H1 (cell line): ENCODE results near the gene NUDT7. TPM values are rescaled to one million over a fixed set of nuclear protein-coding genes. Genes with fewer than 3 reads are reported as not detected.

Experiments
- CTCF ChIA-PET: fragments of 300-600 bp; sonication (Branson Sonifier 250); formaldehyde crosslinking; loops from one replicate; lab custom pipeline; 2021; ENCODE audit not compliant: partially characterized antibody; lab: Charles Lee
- POLR2A ChIA-PET: fragments of 300-600 bp; sonication (Branson Sonifier 250); formaldehyde crosslinking; loops from one replicate; lab custom pipeline; 2021; ENCODE audit warnings: inconsistent platforms; ENCODE audit not compliant: partially characterized antibody; lab: Charles Lee
- DNase-seq, 2 experiments: peaks; one replicate each; pipeline versions ENCODE4 v3.0.0 to v3.0.0-alpha.2; 2010 to 2022; ENCODE audit warnings: low spot score in 2 of 2, low read depth in 1 of 2, mixed read lengths in 1 of 2
- FAIRE-seq: peaks from 2 replicates; lab custom pipeline; 2011; peaks lifted over from hg19 to GRCh38; lab: Jason Lieb, UNC
- H2AFZ ChIP-seq: 2 replicates; pipeline ENCODE4 v1.8.1; 2012; ENCODE audit warnings: low read length, inconsistent platforms
- H2AK5ac ChIP-seq: 2 replicates; pipeline ENCODE4 v1.6.1; 2013; ENCODE audit warnings: low read depth, low read length
- H2BK120ac ChIP-seq: replicated peaks from 2 replicates; pipeline ENCODE3; 2013; ENCODE audit warnings: low read depth, low read length, inconsistent platforms
- H2BK12ac ChIP-seq: 2 replicates; pipeline ENCODE4 v1.6.1; 2013; ENCODE audit warnings: low read depth, low read length
- H2BK15ac ChIP-seq: 2 replicates; pipeline ENCODE4 v1.6.1; 2013; ENCODE audit warnings: low read length
- H2BK20ac ChIP-seq: 2 replicates; pipeline ENCODE4 v1.6.1; 2013; ENCODE audit warnings: low read length
- H2BK5ac ChIP-seq: 2 replicates; pipeline ENCODE4 v1.6.1; 2013; ENCODE audit warnings: low read depth, low read length
- H3K14ac ChIP-seq: 2 replicates; pipeline ENCODE4 v1.6.1; 2013; ENCODE audit warnings: inconsistent platforms; ENCODE audit not compliant: insufficient read length
- H3K18ac ChIP-seq: 2 replicates; pipeline ENCODE4 v1.6.1; 2013; ENCODE audit warnings: low read length; ENCODE audit errors: extremely low read depth
- H3K23ac ChIP-seq: 2 replicates; pipeline ENCODE4 v1.6.1; 2013; ENCODE audit warnings: inconsistent platforms; ENCODE audit not compliant: insufficient read length
- H3K23me2 ChIP-seq: 2 replicates; pipeline ENCODE4 v1.6.1; 2013; ENCODE audit warnings: low read depth, low read length
- H3K27ac ChIP-seq: 2 replicates; pipeline ENCODE4 v1.6.1; 2011; ENCODE audit warnings: low read depth, low read length, inconsistent platforms
- H3K27me3 ChIP-seq, 4 experiments: replicated peaks in 1 of 4; 1 replicate in 1 of 4; 2 replicates in 3 of 4; pipeline versions ENCODE4 v1.6.1 to v1.8.1; 2011 to 2013; ENCODE audit warnings: low read length in 3 of 4, mild to moderate bottlenecking in 3 of 4, inconsistent platforms in 2 of 4, mixed read lengths in 2 of 4, moderate library complexity in 1 of 4; ENCODE audit not compliant: control insufficient read depth in 3 of 4, insufficient read depth in 3 of 4; ENCODE audit errors: extremely low read depth in 1 of 4
- H3K36me3 ChIP-seq, 4 experiments: 2 replicates each; pipeline versions ENCODE4 v1.6.1 to v1.8.1; 2011 to 2013; ENCODE audit warnings: mild to moderate bottlenecking in 4 of 4, low read length in 3 of 4, moderate library complexity in 2 of 4, control low read depth in 1 of 4, inconsistent platforms in 1 of 4; ENCODE audit not compliant: insufficient read depth in 4 of 4, control insufficient read depth in 2 of 4
- H3K4ac ChIP-seq: replicated peaks from 2 replicates; pipeline ENCODE3; 2013; ENCODE audit warnings: low read length, low read depth, mixed read lengths, inconsistent platforms; ENCODE audit not compliant: insufficient read length
- H3K4me1 ChIP-seq, 4 experiments: replicated peaks in 1 of 4; 1 replicate in 1 of 4; 2 replicates in 3 of 4; pipeline versions ENCODE4 v1.6.1 to v1.8.1; 2011 to 2013; ENCODE audit warnings: low read length in 3 of 4, inconsistent platforms in 2 of 4, mixed read lengths in 1 of 4; ENCODE audit not compliant: insufficient read depth in 4 of 4, control insufficient read depth in 3 of 4
- H3K4me2 ChIP-seq, 2 experiments: 2 replicates each; pipeline versions ENCODE4 v1.6.1 to v1.8.1; 2011 to 2013; ENCODE audit warnings: low read depth in 2 of 2, low read length in 2 of 2, control low read depth in 1 of 2, inconsistent platforms in 1 of 2, mild to moderate bottlenecking in 1 of 2; ENCODE audit not compliant: insufficient read depth in 1 of 2
- H3K4me3 ChIP-seq, 4 experiments: fragments of 200-600, 300-600 bp in 1 of 4; sonication (generic), shearing (Covaris generic), sonication (Bioruptor Twin) in 1 of 4; 2 replicates each; pipeline versions ENCODE4 v1.5.1 to v1.8.1; 2011 to 2016; ENCODE audit warnings: low read length in 4 of 4, low read depth in 3 of 4, control low read depth in 2 of 4, inconsistent platforms in 2 of 4, mild to moderate bottlenecking in 2 of 4, mixed read lengths in 1 of 4, moderate library complexity in 1 of 4; ENCODE audit not compliant: insufficient read depth in 2 of 4; ENCODE audit errors: extremely low read depth in 1 of 4
- H3K56ac ChIP-seq: replicated peaks from 2 replicates; pipeline ENCODE3; 2013; ENCODE audit warnings: low read depth, mild to moderate bottlenecking, mixed read lengths, low read length, inconsistent platforms; ENCODE audit not compliant: insufficient read length
- H3K79me1 ChIP-seq: 2 replicates; pipeline ENCODE4 v1.6.1; 2013; ENCODE audit warnings: low read depth, low read length, control low read depth
- H3K79me2 ChIP-seq, 2 experiments: 2 replicates each; pipeline versions ENCODE4 v1.6.1 to v1.8.1; 2012 to 2013; ENCODE audit warnings: low read length in 2 of 2, mild to moderate bottlenecking in 2 of 2, inconsistent platforms in 1 of 2; ENCODE audit not compliant: insufficient read depth in 2 of 2, control insufficient read depth in 1 of 2
- H3K9ac ChIP-seq, 4 experiments: replicated peaks in 1 of 4; 1 replicate in 1 of 4; 2 replicates in 3 of 4; pipeline versions ENCODE4 v1.6.1 to v1.8.1; 2011 to 2013; ENCODE audit warnings: low read depth in 3 of 4, low read length in 3 of 4, control low read depth in 2 of 4, mild to moderate bottlenecking in 2 of 4, moderate library complexity in 2 of 4, inconsistent platforms in 1 of 4; ENCODE audit errors: extremely low read depth in 1 of 4
- H3K9me3 ChIP-seq, 2 experiments: 2 replicates each; pipeline versions ENCODE4 v1.6.1 to v1.8.1; 2012 to 2013; ENCODE audit warnings: mild to moderate bottlenecking in 2 of 2, moderate library complexity in 2 of 2, control low read depth in 1 of 2, inconsistent platforms in 1 of 2, low read depth in 1 of 2, low read length in 1 of 2, mixed read lengths in 1 of 2; ENCODE audit not compliant: insufficient read depth in 2 of 2
- H4K20me1 ChIP-seq, 2 experiments: replicated peaks in 1 of 2; 2 replicates each; pipeline versions ENCODE3 to v1.8.1; 2011 to 2013; ENCODE audit warnings: inconsistent platforms in 2 of 2, low read length in 2 of 2, mild to moderate bottlenecking in 1 of 2; ENCODE audit not compliant: insufficient read depth in 2 of 2, control insufficient read depth in 1 of 2
- H4K5ac ChIP-seq: 2 replicates; pipeline ENCODE4 v1.6.1; 2013; ENCODE audit warnings: low read length, low read depth, mixed read lengths, inconsistent platforms; ENCODE audit not compliant: insufficient read length
- H4K8ac ChIP-seq: 2 replicates; pipeline ENCODE4 v1.8.0; 2013; ENCODE audit warnings: mild to moderate bottlenecking, moderate library complexity, low read length, inconsistent platforms; ENCODE audit not compliant: insufficient read depth; ENCODE audit errors: extremely low read depth
- H4K91ac ChIP-seq: replicated peaks from 2 replicates; pipeline ENCODE3; 2013; ENCODE audit warnings: low read length, mixed read lengths, inconsistent platforms; ENCODE audit not compliant: insufficient read length
- JUN ChIP-seq: IDR thresholded peaks from 2 replicates; pipeline ENCODE4 v1.6.1; 2011; ENCODE audit warnings: low read depth, mild to moderate bottlenecking, improper control_type of control experiment, low read length
- RFX5 ChIP-seq: IDR thresholded peaks from 2 replicates; pipeline ENCODE4 v1.6.1; 2011; ENCODE audit warnings: low read depth, low read length, improper control_type of control experiment, borderline replicate concordance
- WGBS, 2 experiments: shearing (Covaris generic) in 1 of 2; methylation state at CpG; one replicate each; pipeline versions ENCODE4 v1.1.6 to v1.1.7; 2013 to 2015; ENCODE audit warnings: low lambda C conversion rate in 2 of 2, mixed read lengths in 2 of 2, inconsistent platforms in 1 of 2, low coverage in 1 of 2, missing lambda C conversion rate in 1 of 2; ENCODE audit not compliant: insufficient replicate concordance in 2 of 2, insufficient coverage in 1 of 2, insufficient read length in 1 of 2; ENCODE audit errors: extremely low coverage in 1 of 2, missing lambda C conversion rate in 1 of 2; 5-methylcytosine and 5-hydroxymethylcytosine counted together
- polyA plus RNA-seq, 7 experiments: library from polyadenylated mRNA; depleted of rRNA in 3 of 7; stranded (reverse) in 5 of 7; unstranded in 2 of 7; fragments of >200 nt in 5 of 7; fragments of 200-250 nt in 2 of 7; gene quantifications; 1 replicate in 5 of 7; 2 replicates in 1 of 7; 4 replicates in 1 of 7; pipeline versions ENCODE4 v1.2.1 to v1.2.3, GENCODE V29; 2011 to 2013; ENCODE audit warnings: missing spikeins in 2 of 7, mixed read lengths in 2 of 7
- total RNA-seq: library from RNA; stranded (reverse); fragmentation: NEBNext Ultra II Directional; extraction: Animal tissue kit (Norgen Biotek cat#: 25700); gene quantifications from 2 replicates; pipeline ENCODE4 v1.2.1, GENCODE V29; 2021

Gene NUDT7
- total and polyA plus RNA-seq, 2 of the 8 experiments (the other 6 are each of a cell fraction or from before 2014, with no cell fraction given), result 8.8 to 19.7 TPM

DNA sequence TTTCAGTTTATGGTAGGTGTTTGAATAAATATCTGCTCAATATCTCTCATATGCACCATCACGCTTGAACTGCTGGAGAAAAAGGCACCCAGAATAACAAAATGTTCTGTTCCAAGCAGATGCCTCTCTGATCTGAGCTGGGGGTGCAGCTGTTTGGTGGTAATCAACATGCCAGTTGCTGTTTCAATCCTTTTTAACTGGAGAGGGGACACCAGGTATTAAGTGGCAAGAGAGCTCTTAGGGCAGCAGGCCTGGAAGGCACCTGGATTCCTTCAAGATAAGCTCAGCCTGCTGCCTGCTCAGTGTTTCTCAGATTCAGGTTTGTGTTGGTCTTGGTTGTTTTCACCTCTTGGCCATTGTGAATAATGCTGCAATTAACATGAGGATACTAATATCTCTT, 38.9 kb downstream of the NUDT7 start:
- Histone ChIP-seq H2BK20ac (no peak overlapping the region), H4K8ac (no peak overlapping the region), H3K9ac (no peak overlapping the region), H3K27ac (no peak overlapping the region), H3K4me2 (no peak overlapping the region)
- TF ChIP-seq JUN (no peak), RFX5 (no peak)
- TF ChIP-seq, all 59 proteins: peak for 0
- Histone ChIP-seq H3K56ac (no peak overlapping the region), H2BK5ac (no peak overlapping the region), H3K23ac (no peak overlapping the region), H3K23me2 (no peaks in the 10 kb centered on the region), H3K79me2 (no peaks in the 10 kb centered on the region), H3K18ac (no peak overlapping the region), H2BK120ac (no peak overlapping the region), H2AFZ (0 out of 2 replicates have a peak overlapping the region, but pooled peaks have one; percentile 5), H3K9me3 (no peaks in the 10 kb centered on the region), H2BK12ac (no peak overlapping the region), H2BK15ac (no peak overlapping the region), H3K4me3 (no peak overlapping the region), H2AK5ac (no peak overlapping the region), H4K5ac (no peak overlapping the region), H4K91ac (no peak overlapping the region), H3K27me3 (peaks cover 0 to 2% (median 0%) of the 10 kb centered on the region in 4 experiments; a peak in 1 of 7 replicates), H3K4me1 (no peaks in the 10 kb centered on the region), H4K20me1 (no peaks in the 10 kb centered on the region), H3K14ac (no peak overlapping the region), H3K4ac (no peak overlapping the region), H3K79me1 (no peaks in the 10 kb centered on the region), H3K36me3 (no peaks in the 10 kb centered on the region)
- whole genome bisulfite sequencing, 2 experiments, result 87% methylated on average over 1 of the region's 1 CpG; no CpG with 5 or more reads in 1 of the 2 experiments
- FAIRE-seq, result no peak
- POLR2A ChIA-PET, result no interaction called here
- CTCF ChIA-PET, result interaction anchor here (0.6 to 2.8 kb wide), 5 partner anchors 10 to 99 kb away, joined by 3 to 11 read pairs (median 3); no protein-coding TSS in a partner anchor
- DNase-seq, result no peak
